Peyer's patch (tissue), 4 donors: ENCODE data around the gene SPTB. TPM values are rescaled to one million over a fixed set of nuclear protein-coding genes. Genes with fewer than 3 reads are reported as not detected.
A peak's percentile ranks its signal among the peaks of the same experiment; 100 is the strongest.

ENCODE experiments used
- DNase-seq, 3 donors: peaks; one replicate each; pipeline ENCODE4 v3.0.0-alpha.2; 2017 to 2019
- H3K27ac ChIP-seq, 4 donors: fragments of 200-600 bp; sonication (generic); one replicate each; pipeline ENCODE4 v1.5.1; 2016 to 2019
- H3K27me3 ChIP-seq, 2 donors: fragments of 200-600 bp; sonication (generic); one replicate each; pipeline ENCODE4 v1.5.1; 2019
- H3K36me3 ChIP-seq, 3 donors: fragments of 200-600 bp; sonication (generic); one replicate each; pipeline ENCODE4 v1.5.1; 2016 to 2019
- H3K4me1 ChIP-seq, 4 donors: fragments of 200-600 bp; sonication (generic); one replicate each; pipeline ENCODE4 v1.5.1; 2016 to 2019
- H3K4me3 ChIP-seq, 4 donors: fragments of 200-600 bp; sonication (generic); 1 replicate in 3 of 4; 2 replicates in 1 of 4; pipeline ENCODE4 v1.5.1; 2016 to 2019; ENCODE audit warnings: mild to moderate bottlenecking in 1 of 4
- H3K9me3 ChIP-seq, 4 donors: fragments of 200-600 bp; sonication (generic); one replicate each; pipeline ENCODE4 v1.5.1; 2016 to 2019; ENCODE audit warnings: mild to moderate bottlenecking in 1 of 4
- CTCF ChIP-seq, 6 experiments: fragments of 450-650 bp in 4 of 6; fragments of 200-600 bp in 2 of 6; sonication (generic) in 1 of 6; IDR thresholded peaks; one replicate each; pipeline ENCODE4 v1.5.1; 2017 to 2019; ENCODE audit warnings: antibody characterized with exemption in 6 of 6, mild to moderate bottlenecking in 3 of 6, moderate library complexity in 1 of 6
- POLR2A ChIP-seq, 2 donors: fragments of 450-650 bp; IDR thresholded peaks; one replicate each; pipeline ENCODE4 v1.5.1; 2017; ENCODE audit warnings: antibody characterized with exemption in 2 of 2, mild to moderate bottlenecking in 2 of 2, moderate library complexity in 2 of 2
- total RNA-seq, 4 donors: library from RNA; depleted of rRNA; stranded (reverse); fragments of >200 nt; gene quantifications; one replicate each; pipeline ENCODE4 v1.1.0, GENCODE V29; 2016

The SPTB gene
- total RNA-seq, 4 donors from 2014 or later = 0.57 to 2.5 (median 0.94) TPM; not detected in 1

- Histone ChIP-seq H3K9me3 (no peaks in the 10 kb centered on the region), H3K27ac (peak overlapping the region in 1 of 4 donors; percentile 12), H3K4me1 (peaks cover 0 to 34% (median 9%) of the 10 kb centered on the region in 4 donors), H3K27me3 (no peaks in the 10 kb centered on the region), H3K36me3 (no peaks in the 10 kb centered on the region), H3K4me3 (peak overlapping the region in 1 of 4 donors; percentile 37)
- TF ChIP-seq POLR2A (IDR thresholded peaks at IDR 0.05) (no peak), CTCF (IDR thresholded peaks at IDR 0.05) (no peak)
- peak in 1 of 3 donors; percentile 30 for DNase-seq
These were observed 115.7 kb downstream of the SPTB start for GRCh38 chr14:64763801-64764621.

DNA sequence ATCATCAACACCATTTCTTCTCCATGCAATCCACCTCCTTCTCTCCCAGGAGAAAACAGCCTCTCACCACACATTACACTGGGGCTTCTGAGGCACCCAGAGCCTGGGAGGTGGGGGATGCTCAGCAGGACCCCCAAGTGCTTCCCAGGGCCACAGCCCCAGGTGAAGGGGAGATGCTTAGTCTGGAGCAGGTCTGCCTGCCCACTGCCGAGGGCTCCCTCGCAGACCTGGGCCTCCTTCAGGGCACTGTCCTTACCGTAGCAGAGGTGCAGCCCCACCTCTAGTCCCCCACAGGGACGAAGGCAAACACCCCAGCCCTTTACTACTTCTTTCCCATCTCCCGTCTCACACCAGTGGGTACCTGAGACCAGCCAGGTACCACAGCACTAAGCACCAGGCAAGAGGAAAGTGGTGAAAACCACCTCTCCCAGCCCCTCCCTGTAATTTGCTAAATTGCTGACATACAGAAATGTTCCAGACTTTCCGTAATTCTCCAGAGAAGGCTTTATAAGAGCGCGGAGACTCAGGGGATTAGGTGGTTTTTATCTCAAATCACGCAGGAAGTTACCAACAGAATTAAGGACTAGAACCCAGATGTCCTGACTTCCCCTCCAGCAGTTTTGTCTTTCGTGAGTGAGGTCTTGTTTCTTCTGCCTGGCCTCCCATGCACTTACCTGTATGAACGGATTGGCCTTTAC is 116.5 kb downstream of the SPTB start:
- peaks cover 0 to 42% (median 9%) of the 10 kb centered on the region in 4 donors for H3K4me1 ChIP-seq
- H3K9me3 ChIP-seq = no peaks in the 10 kb centered on the region
- H3K27me3 ChIP-seq = no peaks in the 10 kb centered on the region
- TF ChIP-seq POLR2A (IDR thresholded peaks at IDR 0.05) = no peak
- TF ChIP-seq CTCF (IDR thresholded peaks at IDR 0.05) = no peak
- H3K4me3 ChIP-seq = no peak overlapping the region
- no peaks in the 10 kb centered on the region for H3K36me3 ChIP-seq
- DNase-seq = peak in 1 of 3 donors; percentile 28
- H3K27ac ChIP-seq = peak overlapping the region in 1 of 4 donors; percentile 17

DNA sequence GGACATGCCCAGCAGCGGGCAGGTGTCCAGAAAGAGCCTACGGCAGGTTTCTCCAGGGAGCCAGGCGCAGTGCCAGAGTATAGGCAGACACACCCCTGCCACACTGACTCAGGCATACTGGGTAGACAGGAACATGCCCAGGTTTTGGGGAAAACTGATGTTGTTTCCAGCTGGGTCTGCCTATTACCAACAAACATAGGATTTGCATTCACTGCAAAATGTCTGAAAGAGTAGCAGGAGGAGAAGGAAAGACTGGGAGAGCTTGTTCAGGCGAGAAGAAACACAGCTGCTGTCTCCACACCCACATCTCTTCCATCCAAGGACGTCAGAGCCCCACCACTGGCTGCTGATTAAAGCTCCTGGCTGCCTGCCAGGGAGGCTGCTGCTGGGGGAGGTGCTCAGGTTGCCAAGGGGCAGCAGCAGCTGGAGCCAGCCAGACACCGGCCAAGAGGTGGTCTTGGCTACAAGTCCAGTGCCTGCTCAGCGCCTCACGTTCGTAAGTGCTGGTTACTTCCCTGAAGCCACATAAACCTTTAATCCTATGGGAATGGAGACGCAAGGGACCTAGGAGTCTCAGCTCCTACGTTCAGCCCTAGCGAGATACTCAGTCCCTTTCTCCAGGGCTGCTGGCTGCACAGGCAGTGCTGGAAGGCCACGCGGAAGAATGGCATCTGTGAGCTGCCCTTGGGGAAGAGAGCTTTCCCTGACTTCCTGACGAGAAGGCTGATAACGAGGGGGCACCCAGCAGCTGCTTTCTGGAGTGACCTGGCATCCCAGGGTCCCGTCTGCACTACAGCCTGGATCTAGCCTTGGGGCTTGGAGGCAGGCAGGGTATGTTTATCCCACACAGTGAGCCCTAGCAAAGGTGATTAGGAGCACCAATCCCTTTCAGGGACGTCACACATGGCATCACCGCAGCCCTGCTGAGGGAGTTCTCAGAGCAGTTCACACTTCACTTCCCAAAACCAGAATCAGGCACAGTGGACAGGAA is 117.4 kb downstream of the SPTB start:
- DNase-seq = peak in 2 of 3 donors; percentile 74 to 75
- no peak overlapping the region for H3K4me3 ChIP-seq
- no peaks in the 10 kb centered on the region for H3K36me3 ChIP-seq
- H3K27ac ChIP-seq = peak overlapping the region in 3 of 4 donors; percentile 17 to 65 (median 45)
- TF ChIP-seq CTCF (IDR thresholded peaks at IDR 0.05) = no peak
- TF ChIP-seq POLR2A (IDR thresholded peaks at IDR 0.05) = no peak
- peaks cover 0 to 47% (median 9%) of the 10 kb centered on the region in 4 donors for H3K4me1 ChIP-seq
- H3K27me3 ChIP-seq = no peaks in the 10 kb centered on the region
- H3K9me3 ChIP-seq = no peaks in the 10 kb centered on the region

DNA sequence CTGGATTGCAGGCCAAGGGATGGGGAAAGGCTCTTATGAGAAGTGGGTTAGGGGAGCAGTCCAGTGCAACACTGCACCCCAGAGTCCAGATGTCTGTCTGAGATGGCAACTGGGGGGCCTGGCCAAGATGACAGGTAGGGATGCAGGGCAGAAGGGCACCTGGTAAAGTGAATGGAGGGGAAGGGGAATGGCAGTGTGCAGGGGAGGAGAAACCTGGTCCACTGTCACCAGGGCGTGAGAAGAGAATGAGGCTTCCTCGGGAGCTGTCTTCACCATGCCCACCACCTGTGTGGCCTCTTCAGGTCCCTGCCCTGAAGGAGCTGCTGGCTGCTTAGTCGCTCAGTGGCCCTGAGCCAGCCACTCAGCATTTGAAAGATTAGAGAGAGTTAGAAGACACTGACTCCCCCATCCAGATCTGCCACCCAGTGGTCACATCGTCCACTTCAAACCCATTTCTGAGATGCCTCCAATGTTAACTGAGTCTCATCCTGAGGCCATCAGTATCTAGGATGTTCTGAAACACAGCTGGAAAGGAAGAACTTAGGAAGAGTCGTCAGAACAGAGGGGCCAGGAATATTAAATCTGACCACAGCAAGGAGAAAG is 118.2 kb downstream of the SPTB start:
- DNase-seq = no peak
- H3K4me1 ChIP-seq = peaks cover 0 to 51% (median 9%) of the 10 kb centered on the region in 4 donors
- H3K27ac ChIP-seq = peak overlapping the region in 2 of 4 donors; percentile 45 to 65
- TF ChIP-seq POLR2A (IDR thresholded peaks at IDR 0.05) = no peak
- TF ChIP-seq CTCF (IDR thresholded peaks at IDR 0.05) = peak in 2 of 6 experiments; percentile 4 to 10
- no peaks in the 10 kb centered on the region for H3K9me3 ChIP-seq
- no peaks in the 10 kb centered on the region for H3K27me3 ChIP-seq
- no peaks in the 10 kb centered on the region for H3K36me3 ChIP-seq
- H3K4me3 ChIP-seq = no peak overlapping the region
